ENCODE measurements around the gene CLTB. TPM values are rescaled to one million over a fixed set of nuclear protein-coding genes. Genes with fewer than 3 reads are reported as not detected.
"Not testable (repeated sequence)": the region's sequence is repeated elsewhere in the genome, so short reads cannot be mapped to it uniquely, and the experiment has no call there.

The CLTB gene, protein sequence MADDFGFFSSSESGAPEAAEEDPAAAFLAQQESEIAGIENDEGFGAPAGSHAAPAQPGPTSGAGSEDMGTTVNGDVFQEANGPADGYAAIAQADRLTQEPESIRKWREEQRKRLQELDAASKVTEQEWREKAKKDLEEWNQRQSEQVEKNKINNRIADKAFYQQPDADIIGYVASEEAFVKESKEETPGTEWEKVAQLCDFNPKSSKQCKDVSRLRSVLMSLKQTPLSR
- 37.3 TPM for total RNA-seq

GRCh38 chr5:176415952-176416924 is at the start of gene CLTB:
CLTB (minus strand) TSS chr5:176416539; CDS start chr5:176416363, 176 bp downstream.
- DNase-seq (ENCODE audit: low spot score) (peak; percentile 96), ATAC-seq (peak; percentile 95)

- ATAC-seq (no peak), DNase-seq (ENCODE audit: low spot score) (no peak)
Observed at GRCh38 chr5:176463113-176463764, 46.9 kb upstream of the CLTB start.

DNA sequence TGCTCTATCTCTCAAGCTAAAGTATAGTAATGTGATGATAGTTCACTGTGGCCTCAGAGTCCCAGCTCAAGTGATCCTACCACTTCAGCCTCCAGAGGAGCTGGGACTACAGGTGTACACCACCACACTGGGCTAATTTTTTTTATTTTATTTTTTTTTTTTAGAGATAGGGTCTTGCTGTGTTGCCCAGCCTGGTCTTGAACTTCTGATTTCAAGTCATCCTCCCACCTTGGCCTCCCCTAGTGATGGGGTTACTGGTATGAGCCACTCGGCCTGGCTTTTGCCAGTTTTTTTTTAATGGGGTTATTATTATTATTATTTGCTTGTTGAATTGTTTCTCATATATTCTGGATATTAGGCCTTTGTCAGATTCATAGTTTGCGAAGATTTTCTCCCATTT is 45.0 kb upstream of the CLTB start:
- ATAC-seq (no peak), DNase-seq (ENCODE audit: low spot score) (no peak)

DNA sequence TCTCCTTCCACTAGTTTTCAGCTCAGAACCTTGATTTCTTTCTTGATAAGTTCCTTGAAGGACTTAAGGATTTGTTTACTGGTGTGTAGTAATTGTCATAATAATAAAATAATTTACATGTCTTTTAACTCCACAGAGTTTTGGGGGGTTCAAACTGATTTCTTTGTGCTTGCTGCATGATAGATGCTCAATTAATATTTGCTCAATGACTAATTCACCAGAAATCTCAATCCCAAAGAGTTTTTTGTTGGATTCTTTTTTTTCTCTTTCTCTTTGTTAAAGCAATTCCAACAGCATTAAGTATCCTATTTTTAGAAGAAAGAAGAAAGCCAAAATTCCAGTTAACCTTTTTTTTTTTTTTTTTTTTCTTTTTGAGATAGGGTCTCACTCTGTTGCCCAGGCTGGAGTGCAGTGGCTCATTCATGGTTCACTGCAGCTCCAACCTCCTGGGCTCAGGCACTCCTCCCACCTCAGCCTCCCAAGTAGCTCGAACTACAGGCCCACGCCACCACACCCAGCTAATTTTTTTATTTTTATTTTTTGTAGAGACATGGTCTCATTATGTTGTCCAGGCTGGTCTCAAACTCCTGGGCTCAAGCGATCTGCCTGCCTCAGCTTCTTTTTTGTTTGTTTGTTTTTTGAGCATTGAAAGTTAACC is 42.7 kb upstream of the CLTB start:
- no peak for ATAC-seq
- no peak for DNase-seq (ENCODE audit: low spot score)

DNA sequence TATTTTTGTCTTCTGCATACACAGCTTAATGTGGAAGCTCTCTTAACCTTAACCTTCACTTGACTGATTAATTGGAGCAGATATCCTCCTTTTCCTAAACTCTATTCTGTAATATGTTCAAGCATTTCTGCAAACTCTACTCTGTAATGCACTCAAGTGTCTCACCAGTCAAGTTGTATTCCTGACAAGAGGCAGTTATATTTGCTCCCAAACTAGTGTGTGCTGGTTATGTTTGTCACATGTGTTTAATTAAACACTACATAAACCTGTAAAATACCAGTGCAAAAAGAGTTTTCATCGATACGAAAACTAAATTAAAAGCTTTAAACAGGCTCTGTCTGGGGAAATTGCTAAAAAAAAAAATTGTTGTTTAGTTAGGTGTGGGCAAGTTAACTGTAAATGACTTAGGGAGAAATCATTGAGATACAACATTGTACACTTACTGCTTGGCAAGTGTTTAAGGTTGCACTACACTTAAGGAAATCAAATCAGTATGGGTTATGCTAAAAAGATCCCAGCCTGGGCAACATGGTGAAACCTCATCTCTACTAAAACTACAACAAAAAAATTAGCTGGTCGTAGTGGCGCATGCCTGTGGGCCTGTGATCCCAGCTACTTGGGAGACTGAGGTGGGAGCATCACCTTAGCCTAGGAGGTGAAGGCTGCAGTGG is 38.5 kb upstream of the CLTB start:
- no peak for ATAC-seq

GRCh38 chr5:176450077-176450476 is 33.7 kb upstream of the CLTB start:
- ATAC-seq: no peak
- DNase-seq (ENCODE audit: low spot score): no peak

More for the DNA sequence above, 38.5 kb upstream of the CLTB start:
- DNase-seq (ENCODE audit: low spot score): no peak

DNA sequence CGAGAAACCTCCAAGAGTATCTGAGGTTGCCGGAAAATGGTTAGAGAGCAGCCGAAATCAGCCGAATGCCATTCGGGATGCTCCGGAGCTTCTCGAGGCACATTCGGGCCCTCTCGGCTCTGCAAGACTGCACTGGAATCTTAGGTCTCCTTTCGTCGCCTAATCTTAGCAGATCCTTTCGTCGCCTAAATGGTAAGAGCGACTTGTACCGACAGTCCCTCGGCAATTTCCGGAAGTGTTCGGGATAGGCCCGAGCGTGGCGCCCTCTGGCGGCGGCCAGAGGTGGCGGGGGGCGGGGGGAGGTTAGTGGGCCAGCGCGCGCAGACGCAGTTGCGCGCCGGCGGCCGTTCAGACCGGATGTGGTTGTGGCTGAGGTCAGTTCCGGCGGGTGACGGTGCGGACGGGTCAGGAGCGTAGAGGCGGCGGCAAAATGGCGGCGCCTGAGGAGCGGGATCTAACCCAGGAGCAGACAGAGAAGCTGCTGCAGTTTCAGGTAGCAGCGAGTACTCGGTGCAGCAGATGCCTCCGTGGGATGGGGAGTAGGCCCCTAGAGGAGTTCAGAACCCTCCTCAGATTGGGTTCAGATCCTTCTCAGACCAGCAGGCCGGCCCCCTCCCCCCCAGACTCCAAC is 31.8 kb upstream of the CLTB start, which contains the start of gene FAF2:
TSS of gene FAF2 (plus strand) at position 408 of the 631 bp plus-strand sequence. CDS start at position 431, 23 bp downstream.
- DNase-seq (ENCODE audit: low spot score): peak; percentile 98

DNA sequence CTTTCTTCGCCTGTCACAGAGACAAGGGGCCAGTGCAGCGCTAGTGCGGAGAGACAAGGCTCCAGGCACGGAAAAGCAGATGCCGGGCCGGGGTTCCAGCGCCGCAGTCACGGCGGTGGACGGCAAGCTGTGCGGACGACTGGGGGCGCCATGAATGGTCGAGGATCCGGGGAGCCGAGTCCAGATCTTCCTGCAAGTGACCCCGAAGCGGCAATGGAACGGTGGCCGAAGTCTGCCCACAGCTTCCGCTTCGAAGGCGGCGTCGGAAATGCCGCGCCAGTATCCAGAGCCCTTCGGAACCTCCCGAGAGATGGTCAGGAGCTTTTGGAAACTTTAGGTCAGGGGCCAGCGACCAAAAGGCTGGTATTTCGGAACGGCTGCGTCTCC is 31.2 kb upstream of the CLTB start:
- no peak for DNase-seq (ENCODE audit: low spot score)
- peak; percentile 59 for ATAC-seq

More for the DNA sequence above, 31.8 kb upstream of the CLTB start, which contains the start of gene FAF2:
- peak; percentile 96 for ATAC-seq

GRCh38 chr5:176446884-176447590 is 30.7 kb upstream of the CLTB start:
- ATAC-seq (peak; percentile 4), DNase-seq (ENCODE audit: low spot score) (no peak)

DNA sequence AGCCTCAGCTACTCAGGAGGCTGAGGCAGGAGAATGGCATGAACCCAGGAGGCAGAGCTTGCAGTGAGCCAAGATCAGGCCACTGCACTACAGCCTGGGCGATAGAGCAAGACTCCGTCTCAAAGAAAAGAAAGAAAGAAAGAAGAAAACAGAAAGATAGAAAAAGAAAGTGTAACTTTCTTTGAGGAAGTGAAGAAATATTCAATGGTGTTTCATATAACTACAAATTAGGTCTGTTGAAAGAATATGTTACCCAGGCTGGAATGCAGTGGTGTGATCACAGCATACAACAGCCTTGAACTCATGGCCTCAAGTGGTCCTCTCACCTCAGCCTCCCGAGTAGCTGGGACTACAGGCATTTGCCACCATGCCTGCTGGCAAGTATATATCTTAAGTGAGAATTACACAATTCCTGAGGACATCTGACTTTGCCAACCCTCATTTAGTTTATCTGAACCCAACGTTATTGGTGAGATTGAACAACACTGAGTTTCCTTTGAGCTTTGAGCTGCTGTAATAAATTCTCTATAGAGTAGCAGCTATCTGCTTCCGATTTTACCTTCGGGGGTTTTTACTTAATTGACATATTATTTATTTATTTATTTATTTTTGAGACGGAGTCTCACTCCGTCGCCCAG is 29.8 kb upstream of the CLTB start:
- ATAC-seq (no peak), DNase-seq (ENCODE audit: low spot score) (no peak)

- ATAC-seq (no peak), DNase-seq (ENCODE audit: low spot score) (no peak)
Observed at GRCh38 chr5:176444742-176445141, 28.4 kb upstream of the CLTB start.

DNA sequence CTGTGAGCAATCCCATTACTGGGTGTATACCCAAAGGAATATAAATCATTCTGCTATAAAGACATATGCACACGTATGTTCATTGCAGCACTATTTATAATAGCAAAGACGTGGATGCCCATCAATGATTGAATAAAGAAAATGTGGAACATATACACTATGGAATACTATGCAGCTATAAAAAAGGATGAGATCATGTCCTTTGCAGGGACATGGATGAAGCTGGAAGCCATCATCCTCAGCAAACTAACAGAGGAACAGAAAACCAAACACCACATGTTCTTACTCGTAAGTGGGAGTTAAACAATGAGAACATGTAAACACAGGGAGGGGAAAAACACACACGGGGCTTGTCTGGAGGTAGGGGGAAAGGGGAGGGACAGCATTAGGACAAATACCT is 26.6 kb upstream of the CLTB start:
- DNase-seq (ENCODE audit: low spot score); ATAC-seq: not testable (repeated sequence)

GRCh38 chr5:176441921-176442323 is 25.6 kb upstream of the CLTB start:
- DNase-seq (ENCODE audit: low spot score): no peak
- no peak for ATAC-seq

DNA sequence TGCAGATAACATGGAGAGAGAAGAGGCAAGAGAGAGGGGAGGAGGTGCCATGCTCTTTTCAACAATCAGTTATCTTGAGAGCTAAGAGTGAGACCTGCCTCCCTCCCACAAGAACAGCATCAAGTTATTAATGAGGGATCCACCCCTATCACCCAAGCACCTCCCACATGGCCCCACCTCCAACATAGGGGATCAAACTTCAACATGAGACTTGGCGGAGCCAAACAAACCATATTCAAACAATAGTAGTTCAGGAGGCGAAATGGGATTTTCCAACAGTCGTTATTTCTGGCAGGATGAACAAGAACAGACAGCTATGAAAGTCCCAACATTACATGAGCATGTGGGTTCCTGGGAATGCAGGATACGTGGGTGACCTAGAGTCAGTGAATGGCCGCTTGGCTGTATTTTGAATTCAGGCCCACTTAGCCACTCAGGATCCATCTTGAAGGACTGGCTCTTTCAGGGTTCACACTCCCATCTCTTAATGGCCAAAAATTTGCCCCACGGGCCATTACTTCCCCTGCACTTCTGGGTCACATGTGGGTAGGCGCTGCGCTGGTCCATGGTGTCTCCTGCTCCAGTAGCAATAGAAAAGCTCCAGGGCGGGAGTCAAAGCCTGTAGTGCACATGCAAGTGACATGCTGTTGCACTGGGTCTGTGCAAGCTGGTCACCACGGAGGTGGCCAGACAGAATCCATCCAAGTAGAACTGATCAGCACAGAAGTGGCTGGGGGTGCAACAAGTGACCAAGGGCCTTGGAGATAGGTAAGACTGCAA is 24.8 kb upstream of the CLTB start:
- ATAC-seq (peak; percentile 80), DNase-seq (ENCODE audit: low spot score) (no peak)

DNA sequence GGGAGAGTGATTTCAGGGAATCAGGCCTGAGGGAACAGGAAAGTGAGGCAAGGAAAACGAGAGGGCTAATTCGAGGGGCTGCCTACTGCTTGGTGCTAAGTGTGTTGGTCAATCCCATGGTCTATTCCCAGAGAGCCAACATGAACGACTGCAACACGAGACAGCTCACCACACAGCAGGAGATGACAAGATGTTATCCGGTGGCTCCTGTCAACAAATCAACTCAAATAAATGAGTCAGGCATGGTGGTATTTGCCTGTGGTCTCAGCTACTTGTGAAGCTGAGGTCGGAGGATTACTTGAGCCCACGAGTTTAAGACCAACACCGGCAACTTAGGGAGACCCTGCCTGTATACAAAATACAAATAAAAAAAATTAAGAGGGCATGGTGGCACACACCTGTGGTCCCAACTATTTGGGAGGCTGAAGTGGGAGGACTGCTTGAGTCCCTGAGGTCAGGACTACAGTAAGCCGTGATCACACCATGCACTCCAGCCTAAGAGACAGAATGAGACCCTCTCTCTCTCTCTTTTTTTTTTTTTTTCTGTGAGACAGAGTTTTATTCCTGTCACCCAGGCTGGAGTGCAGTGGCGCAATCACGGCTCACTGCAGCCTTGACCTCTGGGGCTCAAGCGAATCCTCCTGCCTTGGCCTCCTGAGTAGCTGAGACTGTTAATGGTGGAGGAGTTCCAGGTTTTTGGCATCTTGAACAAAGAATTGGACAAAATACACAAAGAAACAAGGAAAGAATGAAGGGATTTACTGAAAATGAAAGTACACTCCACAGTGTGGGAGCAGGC is 22.8 kb upstream of the CLTB start:
- ATAC-seq (no peak), DNase-seq (ENCODE audit: low spot score) (no peak)

GRCh38 chr5:176436656-176437055 is 20.3 kb upstream of the CLTB start:
- ATAC-seq (no peak), DNase-seq (ENCODE audit: low spot score) (no peak)

GRCh38 chr5:176432707-176433106 is 16.4 kb upstream of the CLTB start:
- DNase-seq (ENCODE audit: low spot score) (no peak), ATAC-seq (no peak)
